GM21528 (cell line): ENCODE measurements around the gene TDRD3.

Source experiments
- ATAC-seq: cut with Tn5 transposase; IDR thresholded peaks from one replicate; pipeline ENCODE4 v1.9.1; 2021; ENCODE audit warnings: mild to moderate bottlenecking, moderate library complexity; ENCODE audit not compliant: unreplicated experiment, low FRiP score

Gene TDRD3

GRCh38 chr13:60620611-60621395 is 223.8 kb downstream of the TDRD3 start:
- ATAC-seq: no peak

- no peak for ATAC-seq
Observed at GRCh38 chr13:60623151-60623550, 226.1 kb downstream of the TDRD3 start.
